Loucy (cell line): ENCODE measurements around the gene FCAMR.

Source experiments
- CTCF ChIP-seq: fragments of 200-600 bp; sonication (generic); conservative IDR thresholded peaks from 2 replicates; pipeline ENCODE4 v1.5.1; 2014; ENCODE audit warnings: mild to moderate bottlenecking, antibody characterized with exemption, low read length
- EZH2phosphoT487 ChIP-seq: fragments of 200-600 bp; IDR thresholded peaks from 2 replicates; pipeline ENCODE4 v1.6.1; 2018; ENCODE audit warnings: antibody characterized with exemption, mild to moderate bottlenecking, moderate library complexity, borderline replicate concordance

- TF ChIP-seq CTCF, result no peak
- no peak for TF ChIP-seq EZH2phosphoT487
Observed at GRCh38 chr1:207018707-207019106, 48.4 kb upstream of the FCAMR start.
